HepG2 (cell line): ENCODE measurements around the gene YIPF2. TPM values are rescaled to one million over a fixed set of nuclear protein-coding genes. Genes with fewer than 3 reads are reported as not detected.
A peak's percentile ranks its signal among the peaks of the same experiment; 100 is the strongest.

ENCODE experiments used
- CENPX ChIP-seq: sonication (generic); formaldehyde crosslinking; IDR thresholded peaks from 2 replicates; pipeline ENCODE4 v1.9.0; 2021; ENCODE audit warnings: mild to moderate bottlenecking, missing genetic modification reagents, moderate library complexity
- FOXA1 ChIP-seq, 2 experiments: fragments of 450-650 bp in 1 of 2; sonication (generic) in 1 of 2; formaldehyde crosslinking in 1 of 2; IDR thresholded peaks; 2 replicates each; pipeline versions ENCODE4 v1.4.0 to v1.6.1; 2016 to 2020; ENCODE audit warnings: missing genetic modification reagents in 1 of 2
- FOXK1 ChIP-seq: sonication (generic); formaldehyde crosslinking; IDR thresholded peaks from 2 replicates; pipeline ENCODE4 v1.4.0; 2020; ENCODE audit warnings: low read depth, missing genetic modification reagents, borderline replicate concordance
- GATA4 ChIP-seq: sonication (generic); IDR thresholded peaks from 2 replicates; pipeline ENCODE4 v1.6.1; 2016; ENCODE audit warnings: antibody characterized with exemption, low read depth, borderline replicate concordance
- KAT7 ChIP-seq: IDR thresholded peaks from 2 replicates; pipeline ENCODE4 v1.6.1; 2018; ENCODE audit warnings: borderline replicate concordance, missing compliant biosample characterization
- KMT2B ChIP-seq: IDR thresholded peaks from 2 replicates; pipeline ENCODE4 v1.6.1; 2016; ENCODE audit warnings: missing genetic modification reagents, missing compliant biosample characterization
- MAF1 ChIP-seq: sonication (generic); formaldehyde crosslinking; IDR thresholded peaks from 2 replicates; pipeline ENCODE4 v1.5.0; 2020; ENCODE audit warnings: missing genetic modification reagents, borderline replicate concordance
- MATR3 ChIP-seq: sonication (generic); formaldehyde crosslinking; IDR thresholded peaks from 2 replicates; pipeline ENCODE4 v1.4.0; 2020; ENCODE audit warnings: missing genetic modification reagents
- MED13 ChIP-seq: sonication (generic); formaldehyde crosslinking; IDR thresholded peaks from 2 replicates; pipeline ENCODE4 v1.5.0; 2020; ENCODE audit warnings: missing genetic modification reagents
- MIXL1 ChIP-seq: IDR thresholded peaks from 2 replicates; pipeline ENCODE4 v1.6.1; 2016
- NFYB ChIP-seq: sonication (generic); formaldehyde crosslinking; IDR thresholded peaks from 2 replicates; pipeline ENCODE4 v1.4.0; 2020; ENCODE audit warnings: missing genetic modification reagents
- NFYC ChIP-seq: IDR thresholded peaks from 2 replicates; pipeline ENCODE4 v1.6.1; 2016; ENCODE audit warnings: missing genetic modification reagents, missing compliant biosample characterization
- SATB2 ChIP-seq: sonication (generic); formaldehyde crosslinking; IDR thresholded peaks from 2 replicates; pipeline ENCODE4 v1.5.0; 2020; ENCODE audit warnings: missing genetic modification reagents
- SMAD9 ChIP-seq: sonication (generic); formaldehyde crosslinking; IDR thresholded peaks from 2 replicates; pipeline ENCODE4 v1.5.1; 2020; ENCODE audit warnings: mild to moderate bottlenecking, missing genetic modification reagents
- TMF1 ChIP-seq: sonication (generic); formaldehyde crosslinking; IDR thresholded peaks from 2 replicates; pipeline ENCODE4 v1.8.1; 2022; ENCODE audit warnings: low read depth, missing genetic modification reagents
- TOE1 ChIP-seq: sonication (generic); formaldehyde crosslinking; IDR thresholded peaks from 2 replicates; pipeline ENCODE4 v1.4.0; 2020; ENCODE audit warnings: mild to moderate bottlenecking, missing genetic modification reagents
- ZNF543 ChIP-seq: sonication (generic); formaldehyde crosslinking; IDR thresholded peaks from 2 replicates; pipeline ENCODE4 v1.4.0; 2020; ENCODE audit warnings: mild to moderate bottlenecking, missing genetic modification reagents
- ZNF564 ChIP-seq: sonication (generic); formaldehyde crosslinking; IDR thresholded peaks from 2 replicates; pipeline ENCODE4 v1.8.1; 2023; ENCODE audit warnings: mild to moderate bottlenecking, missing genetic modification reagents
- ZNF572 ChIP-seq: sonication (generic); formaldehyde crosslinking; IDR thresholded peaks from 2 replicates; pipeline ENCODE4 v1.5.1; 2020; ENCODE audit warnings: mild to moderate bottlenecking, missing genetic modification reagents
- ZNF839 ChIP-seq: sonication (generic); formaldehyde crosslinking; IDR thresholded peaks from 2 replicates; pipeline ENCODE4 v1.4.0; 2020; ENCODE audit warnings: missing genetic modification reagents, mild to moderate bottlenecking, borderline replicate concordance
- polyA plus RNA-seq, 8 experiments: library from polyadenylated mRNA; depleted of rRNA in 3 of 8; stranded (reverse) in 7 of 8; unstranded in 1 of 8; fragments of >200 nt; fragmentation: Illumina TruSeq in 4 of 8; extraction: Trizol in 4 of 8; gene quantifications; 2 replicates each; pipeline versions ENCODE4 v1.2.1 to v1.2.3, GENCODE V29; 2011 to 2016; ENCODE audit warnings: low read depth in 4 of 8, missing spikeins in 1 of 8, mixed read lengths in 1 of 8; ENCODE audit not compliant: insufficient read depth in 1 of 8
- total RNA-seq, 5 experiments: library from RNA; depleted of rRNA; stranded (reverse); fragments of >200 nt; fragmentation: Illumina TruSeq; extraction: Trizol; gene quantifications; 2 replicates each; pipeline ENCODE4 v1.2.3, GENCODE V29; 2016; ENCODE audit warnings: low read depth in 1 of 5
- TF ChIP-seq, protein P1 (sequence below): sonication (generic); formaldehyde crosslinking; IDR thresholded peaks from 2 replicates; pipeline ENCODE4 v1.4.0; 2020; ENCODE audit warnings: missing genetic modification reagents
- TF ChIP-seq, protein P2 (sequence below): sonication (generic); formaldehyde crosslinking; IDR thresholded peaks from 2 replicates; pipeline ENCODE4 v1.4.0; 2020; ENCODE audit warnings: mild to moderate bottlenecking, missing genetic modification reagents
- TF ChIP-seq, protein P3 (sequence below): sonication (generic); formaldehyde crosslinking; IDR thresholded peaks from 2 replicates; pipeline ENCODE4 v1.4.0; 2020; ENCODE audit warnings: missing genetic modification reagents
- TF ChIP-seq, protein P4 (sequence below): sonication (generic); formaldehyde crosslinking; IDR thresholded peaks from 2 replicates; pipeline ENCODE4 v1.5.1; 2020; ENCODE audit warnings: missing genetic modification reagents, mild to moderate bottlenecking, borderline replicate concordance

Gene YIPF2
- total and polyA plus RNA-seq, 2 of the 13 experiments (the other 11 are each of a cell fraction or from before 2014, with no cell fraction given) = 37.3 to 53.2 TPM

DNA sequence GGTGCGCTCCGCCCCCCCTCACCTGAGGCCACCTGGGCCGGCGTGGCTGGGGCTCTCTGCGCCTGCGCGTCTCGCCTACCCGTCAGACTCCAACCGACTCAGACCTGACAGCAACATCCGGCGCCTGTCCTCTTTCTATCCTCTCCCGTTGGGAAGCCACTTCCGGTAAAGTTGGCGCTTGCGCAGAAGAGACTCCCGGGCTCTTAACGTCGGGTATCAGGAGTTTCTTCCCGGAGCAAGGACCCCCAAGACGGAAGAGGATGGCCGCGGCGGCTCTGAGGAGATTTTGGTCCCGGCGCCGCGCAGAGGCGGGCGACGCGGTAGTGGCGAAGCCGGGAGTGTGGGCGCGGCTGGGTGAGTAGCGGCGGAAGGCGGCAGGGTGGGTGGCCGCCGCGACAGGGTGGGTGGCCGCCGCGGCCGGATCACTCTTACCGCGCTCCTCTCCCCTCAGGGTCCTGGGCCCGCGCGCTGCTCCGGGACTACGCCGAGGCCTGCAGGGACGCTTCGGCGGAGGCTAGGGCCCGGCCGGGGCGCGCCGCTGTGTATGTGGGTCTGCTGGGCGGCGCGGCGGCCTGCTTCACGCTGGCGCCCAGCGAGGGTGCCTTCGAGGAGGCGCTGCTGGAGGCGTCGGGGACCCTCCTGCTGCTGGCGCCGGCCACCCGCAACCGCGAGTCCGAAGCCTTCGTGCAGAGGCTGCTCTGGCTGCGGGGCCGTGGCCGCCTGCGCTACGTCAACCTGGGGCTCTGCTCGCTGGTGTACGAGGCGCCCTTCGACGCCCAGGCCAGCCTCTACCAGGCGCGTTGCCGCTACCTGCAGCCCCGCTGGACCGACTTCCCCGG is at the start of gene YIPF2, which contains the start of gene TIMM29 (continued):
- TF ChIP-seq, protein P1, sequence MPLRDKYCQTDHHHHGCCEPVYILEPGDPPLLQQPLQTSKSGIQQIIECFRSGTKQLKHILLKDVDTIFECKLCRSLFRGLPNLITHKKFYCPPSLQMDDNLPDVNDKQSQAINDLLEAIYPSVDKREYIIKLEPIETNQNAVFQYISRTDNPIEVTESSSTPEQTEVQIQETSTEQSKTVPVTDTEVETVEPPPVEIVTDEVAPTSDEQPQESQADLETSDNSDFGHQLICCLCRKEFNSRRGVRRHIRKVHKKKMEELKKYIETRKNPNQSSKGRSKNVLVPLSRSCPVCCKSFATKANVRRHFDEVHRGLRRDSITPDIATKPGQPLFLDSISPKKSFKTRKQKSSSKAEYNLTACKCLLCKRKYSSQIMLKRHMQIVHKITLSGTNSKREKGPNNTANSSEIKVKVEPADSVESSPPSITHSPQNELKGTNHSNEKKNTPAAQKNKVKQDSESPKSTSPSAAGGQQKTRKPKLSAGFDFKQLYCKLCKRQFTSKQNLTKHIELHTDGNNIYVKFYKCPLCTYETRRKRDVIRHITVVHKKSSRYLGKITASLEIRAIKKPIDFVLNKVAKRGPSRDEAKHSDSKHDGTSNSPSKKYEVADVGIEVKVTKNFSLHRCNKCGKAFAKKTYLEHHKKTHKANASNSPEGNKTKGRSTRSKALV (CRISPR knock-in tag) = peak; percentile 54; the same call in 1 of the 2 replicates
- TF ChIP-seq ZNF839 (CRISPR knock-in tag) = peak; percentile 71; the same call in 1 of the 2 replicates
- peak; percentile 63; the same call in 1 of the 2 replicates for TF ChIP-seq MIXL1 (CRISPR knock-in tag)
- TF ChIP-seq FOXK1 (CRISPR knock-in tag) = peak; percentile 99
- TF ChIP-seq, protein P2, sequence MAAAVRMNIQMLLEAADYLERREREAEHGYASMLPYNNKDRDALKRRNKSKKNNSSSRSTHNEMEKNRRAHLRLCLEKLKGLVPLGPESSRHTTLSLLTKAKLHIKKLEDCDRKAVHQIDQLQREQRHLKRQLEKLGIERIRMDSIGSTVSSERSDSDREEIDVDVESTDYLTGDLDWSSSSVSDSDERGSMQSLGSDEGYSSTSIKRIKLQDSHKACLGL (CRISPR knock-in tag) = no peak; the same call in 1 of the 2 replicates
- 0 out of 2 replicates have a peak, but pooled peaks have one; percentile 40 for TF ChIP-seq SMAD9 (CRISPR knock-in tag)
- no peak for TF ChIP-seq FOXA1 (IDR thresholded peaks at IDR 0.05)
- TF ChIP-seq FOXA1 (CRISPR knock-in tag; IDR thresholded peaks at IDR 0.05) = no peak
- TF ChIP-seq, protein P3, sequence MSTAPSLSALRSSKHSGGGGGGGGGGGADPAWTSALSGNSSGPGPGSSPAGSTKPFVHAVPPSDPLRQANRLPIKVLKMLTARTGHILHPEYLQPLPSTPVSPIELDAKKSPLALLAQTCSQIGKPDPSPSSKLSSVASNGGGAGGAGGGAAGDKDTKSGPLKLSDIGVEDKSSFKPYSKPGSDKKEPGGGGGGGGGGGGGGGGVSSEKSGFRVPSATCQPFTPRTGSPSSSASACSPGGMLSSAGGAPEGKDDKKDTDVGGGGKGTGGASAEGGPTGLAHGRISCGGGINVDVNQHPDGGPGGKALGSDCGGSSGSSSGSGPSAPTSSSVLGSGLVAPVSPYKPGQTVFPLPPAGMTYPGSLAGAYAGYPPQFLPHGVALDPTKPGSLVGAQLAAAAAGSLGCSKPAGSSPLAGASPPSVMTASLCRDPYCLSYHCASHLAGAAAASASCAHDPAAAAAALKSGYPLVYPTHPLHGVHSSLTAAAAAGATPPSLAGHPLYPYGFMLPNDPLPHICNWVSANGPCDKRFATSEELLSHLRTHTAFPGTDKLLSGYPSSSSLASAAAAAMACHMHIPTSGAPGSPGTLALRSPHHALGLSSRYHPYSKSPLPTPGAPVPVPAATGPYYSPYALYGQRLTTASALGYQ = peak; percentile 64; the same call in 1 of the 2 replicates
- TF ChIP-seq MATR3 = no peak
- no peak for TF ChIP-seq TOE1
- 0 out of 2 replicates have a peak, but pooled peaks have one; percentile 18 for TF ChIP-seq MED13 (CRISPR knock-in tag)
- TF ChIP-seq ZNF564 (CRISPR knock-in tag) = 0 out of 2 replicates have a peak, but pooled peaks have one; percentile 27
- 0 out of 2 replicates have a peak, but pooled peaks have one; percentile 52 for TF ChIP-seq GATA4
- TF ChIP-seq, protein P4, sequence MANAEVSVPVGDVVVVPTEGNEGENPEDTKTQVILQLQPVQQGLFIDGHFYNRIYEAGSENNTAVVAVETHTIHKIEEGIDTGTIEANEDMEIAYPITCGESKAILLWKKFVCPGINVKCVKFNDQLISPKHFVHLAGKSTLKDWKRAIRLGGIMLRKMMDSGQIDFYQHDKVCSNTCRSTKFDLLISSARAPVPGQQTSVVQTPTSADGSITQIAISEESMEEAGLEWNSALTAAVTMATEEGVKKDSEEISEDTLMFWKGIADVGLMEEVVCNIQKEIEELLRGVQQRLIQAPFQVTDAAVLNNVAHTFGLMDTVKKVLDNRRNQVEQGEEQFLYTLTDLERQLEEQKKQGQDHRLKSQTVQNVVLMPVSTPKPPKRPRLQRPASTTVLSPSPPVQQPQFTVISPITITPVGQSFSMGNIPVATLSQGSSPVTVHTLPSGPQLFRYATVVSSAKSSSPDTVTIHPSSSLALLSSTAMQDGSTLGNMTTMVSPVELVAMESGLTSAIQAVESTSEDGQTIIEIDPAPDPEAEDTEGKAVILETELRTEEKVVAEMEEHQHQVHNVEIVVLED (CRISPR knock-in tag) = peak; percentile 72; the same call in 1 of the 2 replicates
- TF ChIP-seq CENPX (CRISPR knock-in tag) = no peak
- no peak for TF ChIP-seq ZNF572
- TF ChIP-seq ZNF543 (CRISPR knock-in tag) = peak; percentile 85
- peak; percentile 49; the same call in 1 of the 2 replicates for TF ChIP-seq TMF1 (CRISPR knock-in tag)
- TF ChIP-seq SATB2 (CRISPR knock-in tag) = no peak
- TF ChIP-seq MAF1 (CRISPR knock-in tag) = no peak; the same call in 1 of the 2 replicates
- peak; percentile 49; the same call in 1 of the 2 replicates for TF ChIP-seq NFYC (CRISPR knock-in tag)
- TF ChIP-seq KAT7 (CRISPR knock-in tag) = peak; percentile 81; the same call in 1 of the 2 replicates
- peak; percentile 87 for TF ChIP-seq KMT2B
- peak; percentile 41; the same call in 1 of the 2 replicates for TF ChIP-seq NFYB (CRISPR knock-in tag)
